NB4 (cell line): ENCODE data around the gene NEK11.

ENCODE experiments used
- POLR2A ChIP-seq: IDR thresholded peaks from 2 replicates; pipeline ENCODE4 v1.6.1; 2011; ENCODE audit warnings: mild to moderate bottlenecking; ENCODE audit not compliant: insufficient read length; ENCODE audit errors: extremely low read depth
- TF ChIP-seq, protein P1 (sequence below): IDR thresholded peaks from one replicate; pipeline ENCODE4 v1.5.1; 2012; ENCODE audit warnings: low read depth, low read length
- TF ChIP-seq, protein P2 (sequence below): IDR thresholded peaks from 2 replicates; pipeline ENCODE4 v1.6.1; 2011; ENCODE audit warnings: low read depth, low read length

DNA sequence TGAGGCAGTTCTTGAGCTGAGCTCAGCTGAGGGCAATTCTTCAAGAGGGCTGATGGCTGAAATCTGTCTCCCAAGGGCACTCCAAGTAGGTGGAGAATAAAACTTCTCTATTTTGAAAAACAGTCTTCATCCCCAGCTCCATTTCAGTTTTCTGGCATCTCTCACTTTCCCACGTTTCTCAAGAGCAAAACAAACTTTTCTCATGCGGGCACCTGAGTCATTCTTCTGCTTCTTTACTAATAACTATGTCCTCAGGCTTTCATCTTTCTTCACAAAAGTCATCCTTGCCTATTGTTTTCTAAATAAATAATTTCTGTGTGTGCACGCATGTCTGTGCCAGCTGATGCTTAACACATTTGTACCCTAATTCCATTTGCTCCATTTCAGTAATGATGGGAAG, 258.8 kb downstream of the NEK11 start:
- TF ChIP-seq POLR2A: no peak
- TF ChIP-seq, protein P1, sequence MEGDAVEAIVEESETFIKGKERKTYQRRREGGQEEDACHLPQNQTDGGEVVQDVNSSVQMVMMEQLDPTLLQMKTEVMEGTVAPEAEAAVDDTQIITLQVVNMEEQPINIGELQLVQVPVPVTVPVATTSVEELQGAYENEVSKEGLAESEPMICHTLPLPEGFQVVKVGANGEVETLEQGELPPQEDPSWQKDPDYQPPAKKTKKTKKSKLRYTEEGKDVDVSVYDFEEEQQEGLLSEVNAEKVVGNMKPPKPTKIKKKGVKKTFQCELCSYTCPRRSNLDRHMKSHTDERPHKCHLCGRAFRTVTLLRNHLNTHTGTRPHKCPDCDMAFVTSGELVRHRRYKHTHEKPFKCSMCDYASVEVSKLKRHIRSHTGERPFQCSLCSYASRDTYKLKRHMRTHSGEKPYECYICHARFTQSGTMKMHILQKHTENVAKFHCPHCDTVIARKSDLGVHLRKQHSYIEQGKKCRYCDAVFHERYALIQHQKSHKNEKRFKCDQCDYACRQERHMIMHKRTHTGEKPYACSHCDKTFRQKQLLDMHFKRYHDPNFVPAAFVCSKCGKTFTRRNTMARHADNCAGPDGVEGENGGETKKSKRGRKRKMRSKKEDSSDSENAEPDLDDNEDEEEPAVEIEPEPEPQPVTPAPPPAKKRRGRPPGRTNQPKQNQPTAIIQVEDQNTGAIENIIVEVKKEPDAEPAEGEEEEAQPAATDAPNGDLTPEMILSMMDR: no peak
- TF ChIP-seq, protein P2, sequence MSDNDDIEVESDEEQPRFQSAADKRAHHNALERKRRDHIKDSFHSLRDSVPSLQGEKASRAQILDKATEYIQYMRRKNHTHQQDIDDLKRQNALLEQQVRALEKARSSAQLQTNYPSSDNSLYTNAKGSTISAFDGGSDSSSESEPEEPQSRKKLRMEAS: no peak
